Karpas-422 (cell line): ENCODE results near the gene LSAMP. TPM values are rescaled to one million over a fixed set of nuclear protein-coding genes. Genes with fewer than 3 reads are reported as not detected.

Source experiments
- DNase-seq: peaks from one replicate; pipeline ENCODE4 v3.0.0-alpha.2; 2015
- H2AFZ ChIP-seq: fragments of 200-600 bp; sonication (generic); 2 replicates; pipeline ENCODE4 v1.6.1; 2014; ENCODE audit warnings: antibody characterized with exemption, low read length, mixed read lengths
- H3K27ac ChIP-seq: fragments of 200-600 bp; sonication (generic); 2 replicates; pipeline ENCODE4 v1.5.1; 2014; ENCODE audit warnings: mild to moderate bottlenecking, low read length, moderate library complexity
- H3K27me3 ChIP-seq: fragments of 200-600 bp; sonication (generic); 2 replicates; pipeline ENCODE4 v1.6.1; 2014; ENCODE audit warnings: low read length, mixed read lengths
- H3K36me3 ChIP-seq: fragments of 200-600 bp; sonication (generic); 2 replicates; pipeline ENCODE4 v1.6.1; 2014; ENCODE audit warnings: low read length, mixed read lengths; ENCODE audit not compliant: insufficient read depth
- H3K4me1 ChIP-seq: fragments of 200-600 bp; sonication (generic); 2 replicates; pipeline ENCODE4 v1.6.1; 2014; ENCODE audit warnings: mild to moderate bottlenecking, low read length, mixed read lengths
- H3K4me2 ChIP-seq: fragments of 200-600 bp; sonication (generic); 2 replicates; pipeline ENCODE4 v1.6.1; 2014; ENCODE audit warnings: low read length, low read depth, mild to moderate bottlenecking; ENCODE audit not compliant: poor library complexity, severe bottlenecking
- H3K4me3 ChIP-seq: fragments of 200-600 bp; sonication (generic); 2 replicates; pipeline ENCODE4 v1.5.1; 2014; ENCODE audit warnings: mild to moderate bottlenecking, antibody characterized with exemption, low read length, mixed read lengths
- H3K79me2 ChIP-seq: fragments of 200-600 bp; sonication (generic); 2 replicates; pipeline ENCODE4 v1.6.1; 2014; ENCODE audit warnings: mild to moderate bottlenecking, low read length, mixed read lengths
- H3K9ac ChIP-seq: fragments of 200-600 bp; sonication (generic); 2 replicates; pipeline ENCODE4 v1.6.0; 2014; ENCODE audit warnings: low read length
- H3K9me2 ChIP-seq: fragments of 200-600 bp; sonication (generic), shearing (Covaris generic); replicated peaks from 2 replicates; pipeline ENCODE4 v1.6.0; 2014; ENCODE audit warnings: mild to moderate bottlenecking, low read length, moderate library complexity; ENCODE audit not compliant: insufficient read depth
- H3K9me3 ChIP-seq: fragments of 300-700, 200-600 bp; sonication (generic); 2 replicates; pipeline ENCODE4 v1.6.1; 2014; ENCODE audit warnings: low read length, mixed read lengths
- H4K20me1 ChIP-seq: fragments of 200-600 bp; sonication (generic); 2 replicates; pipeline ENCODE4 v1.6.1; 2014; ENCODE audit warnings: mild to moderate bottlenecking, antibody characterized with exemption, low read length, low read depth; ENCODE audit not compliant: insufficient read depth
- total RNA-seq: library from RNA; depleted of rRNA; stranded (reverse); fragments of >200 nt; shearing (Covaris generic); gene quantifications from 2 replicates; pipeline ENCODE4 v1.2.3, GENCODE V29; 2014; ENCODE audit warnings: low replicate concordance

LSAMP gene
- total RNA-seq, 1 experiment from 2014 or later: not detected

- Histone ChIP-seq H3K27ac (no peak overlapping the region), H3K4me3 (no peak overlapping the region), H3K4me1 (no peaks in the 10 kb centered on the region), H4K20me1 (no peaks in the 10 kb centered on the region), H3K9ac (no peak overlapping the region), H3K9me3 (no peaks in the 10 kb centered on the region), H3K4me2 (no peak overlapping the region), H3K79me2 (no peaks in the 10 kb centered on the region), H2AFZ (no peak overlapping the region), H3K36me3 (no peaks in the 10 kb centered on the region), H3K27me3 (no peaks in the 10 kb centered on the region), H3K9me2 (no peaks in the 10 kb centered on the region)
- DNase-seq: no peak
These were observed 622.7 kb downstream of the LSAMP start for GRCh38 chr3:115822579-115822978.

DNA sequence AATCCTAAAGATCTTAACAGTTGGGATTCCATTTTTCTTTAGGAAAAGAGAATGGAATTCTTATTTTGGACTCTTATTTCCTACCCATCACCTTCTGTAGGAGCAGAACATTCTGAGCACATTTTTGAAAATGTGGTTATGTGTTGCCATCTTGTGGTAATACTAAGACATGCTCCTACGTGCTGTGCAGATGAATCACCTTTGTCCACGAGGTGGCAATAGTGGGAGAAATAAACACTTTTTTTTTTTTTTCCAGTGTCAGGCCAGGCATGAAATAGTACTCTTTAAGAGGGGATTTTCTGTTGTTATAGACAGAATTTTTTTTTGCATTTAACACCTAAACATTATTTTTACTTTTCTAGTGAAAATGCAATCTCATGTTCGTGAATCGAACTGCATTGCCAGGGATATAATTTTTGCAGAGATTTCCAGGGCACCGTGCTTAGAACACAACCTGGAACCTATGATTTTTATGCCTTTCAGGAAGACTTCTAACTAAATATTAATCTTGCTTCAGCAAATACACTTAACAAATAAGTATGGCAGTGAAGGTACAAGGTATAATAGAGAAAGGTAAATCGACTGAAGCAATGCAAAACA lies 625.4 kb downstream of the LSAMP start:
- H3K9ac ChIP-seq: no peak overlapping the region
- H3K4me3 ChIP-seq: no peak overlapping the region
- no peaks in the 10 kb centered on the region for H3K4me1 ChIP-seq
- H3K4me2 ChIP-seq: no peak overlapping the region
- no peaks in the 10 kb centered on the region for H3K36me3 ChIP-seq
- no peak overlapping the region for H3K27ac ChIP-seq
- H3K27me3 ChIP-seq: no peaks in the 10 kb centered on the region
- H2AFZ ChIP-seq: 0 out of 2 replicates have a peak overlapping the region, but pooled peaks have one; percentile 11
- H3K9me2 ChIP-seq: no peaks in the 10 kb centered on the region
- no peaks in the 10 kb centered on the region for H3K9me3 ChIP-seq
- no peaks in the 10 kb centered on the region for H4K20me1 ChIP-seq
- DNase-seq: peak; percentile 90
- no peaks in the 10 kb centered on the region for H3K79me2 ChIP-seq

DNA sequence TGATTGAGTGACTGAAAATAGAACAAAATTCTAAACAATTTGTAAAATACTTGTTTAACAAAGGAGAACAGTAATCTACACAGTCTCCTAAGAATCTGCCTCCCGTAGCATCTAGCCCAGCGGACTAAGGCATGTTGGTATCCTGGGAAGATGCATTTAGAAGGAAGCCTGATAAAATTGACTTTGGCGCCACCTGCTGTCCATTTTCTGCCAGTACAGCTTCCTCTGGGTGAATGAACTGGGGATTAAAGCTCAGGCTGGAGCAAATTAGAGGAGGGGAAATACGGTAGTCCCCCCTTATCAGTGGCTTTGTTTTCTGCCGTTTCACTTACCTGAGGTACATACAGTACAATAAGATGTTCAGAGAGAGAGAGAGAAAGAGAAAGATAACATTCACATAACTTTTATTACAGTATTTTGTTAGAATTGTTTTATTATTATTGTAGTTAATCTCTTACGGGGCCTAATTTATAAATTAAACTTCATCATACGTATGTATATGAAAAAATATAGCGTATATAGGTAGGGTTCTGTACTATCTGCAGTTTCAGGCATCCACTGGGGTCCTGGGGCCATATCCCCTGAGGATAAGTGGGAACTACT lies 630.4 kb downstream of the LSAMP start:
- DNase-seq: peak; percentile 76
- H3K4me2 ChIP-seq: no peak overlapping the region
- H3K79me2 ChIP-seq: no peaks in the 10 kb centered on the region
- H3K27ac ChIP-seq: no peak overlapping the region
- no peaks in the 10 kb centered on the region for H4K20me1 ChIP-seq
- H3K36me3 ChIP-seq: no peaks in the 10 kb centered on the region
- H3K9me3 ChIP-seq: no peaks in the 10 kb centered on the region
- no peaks in the 10 kb centered on the region for H3K9me2 ChIP-seq
- no peak overlapping the region for H2AFZ ChIP-seq
- no peaks in the 10 kb centered on the region for H3K27me3 ChIP-seq
- H3K4me3 ChIP-seq: no peak overlapping the region
- no peak overlapping the region for H3K9ac ChIP-seq
- H3K4me1 ChIP-seq: no peaks in the 10 kb centered on the region

GRCh38 chr3:115814006-115814405 lies 631.3 kb downstream of the LSAMP start:
- no peaks in the 10 kb centered on the region for H3K36me3 ChIP-seq

DNA sequence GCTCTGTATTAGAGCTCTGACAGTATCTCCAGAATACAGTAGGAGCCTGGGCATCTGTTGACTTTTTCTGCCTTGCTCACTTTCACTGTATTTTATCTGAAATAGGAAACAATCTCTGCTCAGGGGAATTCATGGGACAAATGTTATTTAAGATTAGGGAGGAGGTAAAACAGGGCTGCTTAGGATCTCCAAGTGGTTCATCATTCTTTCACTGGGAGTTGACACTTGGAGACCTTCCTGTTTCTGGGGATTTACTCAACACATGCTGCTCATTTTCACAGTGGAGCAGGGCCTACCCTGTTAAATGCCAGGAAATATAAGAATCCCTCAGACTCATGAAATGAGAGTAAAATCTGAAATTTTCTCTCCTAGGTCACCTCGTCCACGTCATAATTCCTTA lies 636.5 kb downstream of the LSAMP start:
- Histone ChIP-seq H3K4me1 (no peaks in the 10 kb centered on the region), H3K27ac (no peak overlapping the region), H4K20me1 (no peaks in the 10 kb centered on the region), H3K79me2 (no peaks in the 10 kb centered on the region), H3K4me3 (no peak overlapping the region), H3K9me3 (no peaks in the 10 kb centered on the region), H3K36me3 (no peaks in the 10 kb centered on the region), H2AFZ (no peak overlapping the region), H3K27me3 (no peaks in the 10 kb centered on the region), H3K9me2 (no peaks in the 10 kb centered on the region), H3K4me2 (no peak overlapping the region), H3K9ac (no peak overlapping the region)
- DNase-seq: no peak

More at GRCh38 chr3:115814006-115814405, 631.3 kb downstream of the LSAMP start:
- H3K9ac ChIP-seq: no peak overlapping the region
- no peaks in the 10 kb centered on the region for H3K9me3 ChIP-seq
- no peaks in the 10 kb centered on the region for H3K79me2 ChIP-seq
- no peak overlapping the region for H3K27ac ChIP-seq
- no peaks in the 10 kb centered on the region for H3K27me3 ChIP-seq
- H3K9me2 ChIP-seq: no peaks in the 10 kb centered on the region
- no peaks in the 10 kb centered on the region for H4K20me1 ChIP-seq
- H3K4me2 ChIP-seq: no peak overlapping the region
- no peak for DNase-seq
- H2AFZ ChIP-seq: no peak overlapping the region
- H3K4me3 ChIP-seq: no peak overlapping the region
- no peaks in the 10 kb centered on the region for H3K4me1 ChIP-seq

- Histone ChIP-seq H3K9me2 (no peaks in the 10 kb centered on the region), H3K27ac (no peak overlapping the region), H3K36me3 (no peaks in the 10 kb centered on the region), H3K4me2 (no peak overlapping the region), H3K4me1 (no peaks in the 10 kb centered on the region), H3K9me3 (no peaks in the 10 kb centered on the region), H3K4me3 (no peak overlapping the region), H3K79me2 (no peaks in the 10 kb centered on the region), H2AFZ (no peak overlapping the region), H4K20me1 (no peaks in the 10 kb centered on the region), H3K27me3 (no peaks in the 10 kb centered on the region), H3K9ac (no peak overlapping the region)
- no peak for DNase-seq
These were observed 637.0 kb downstream of the LSAMP start for GRCh38 chr3:115808244-115808643.

- Histone ChIP-seq H4K20me1 (no peaks in the 10 kb centered on the region), H2AFZ (no peak overlapping the region), H3K36me3 (no peaks in the 10 kb centered on the region), H3K9me3 (no peaks in the 10 kb centered on the region), H3K9me2 (no peaks in the 10 kb centered on the region), H3K27me3 (no peaks in the 10 kb centered on the region), H3K9ac (no peak overlapping the region), H3K4me2 (no peak overlapping the region), H3K4me1 (no peaks in the 10 kb centered on the region), H3K4me3 (no peak overlapping the region), H3K27ac (no peak overlapping the region), H3K79me2 (no peaks in the 10 kb centered on the region)
- DNase-seq: no peak
These were observed 638.8 kb downstream of the LSAMP start for GRCh38 chr3:115806501-115806900.

GRCh38 chr3:115805520-115805919 lies 639.8 kb downstream of the LSAMP start:
- no peaks in the 10 kb centered on the region for H4K20me1 ChIP-seq
- H3K9ac ChIP-seq: no peak overlapping the region
- H3K4me2 ChIP-seq: no peak overlapping the region
- no peak overlapping the region for H3K27ac ChIP-seq
- no peak overlapping the region for H3K4me3 ChIP-seq
- no peaks in the 10 kb centered on the region for H3K9me3 ChIP-seq
- no peak overlapping the region for H2AFZ ChIP-seq
- no peaks in the 10 kb centered on the region for H3K9me2 ChIP-seq
- no peaks in the 10 kb centered on the region for H3K79me2 ChIP-seq
- no peaks in the 10 kb centered on the region for H3K27me3 ChIP-seq
- no peak for DNase-seq
- no peaks in the 10 kb centered on the region for H3K36me3 ChIP-seq
- H3K4me1 ChIP-seq: no peaks in the 10 kb centered on the region
